AG10803 (cell line): Measurements from ENCODE around the gene RO60.
"Not testable (repeated sequence)": the region's sequence is repeated elsewhere in the genome, so short reads cannot be mapped to it uniquely, and the experiment has no call there.

ENCODE experiments used
- DNase-seq: peaks from one replicate; pipeline ENCODE4 v3.0.0; 2010; ENCODE audit warnings: low read depth
- H3K4me3 ChIP-seq: 2 replicates; pipeline ENCODE4 v1.5.1; 2011; ENCODE audit warnings: mild to moderate bottlenecking, low read length, control low read depth
- CTCF ChIP-seq: conservative IDR thresholded peaks from 2 replicates; pipeline ENCODE4 v1.5.1; 2011; ENCODE audit warnings: mild to moderate bottlenecking, low read length, control low read depth, inconsistent platforms

The RO60 gene

GRCh38 chr1:193025218-193025617 is 34.2 kb upstream of the RO60 start:
- DNase-seq: no peak
- H3K4me3 ChIP-seq: no peak overlapping the region
- TF ChIP-seq CTCF: no peak

- TF ChIP-seq CTCF: no peak
- DNase-seq: no peak
- no peak overlapping the region for H3K4me3 ChIP-seq
These were observed 29.1 kb upstream of the RO60 start for GRCh38 chr1:193030280-193030679.

- no peak overlapping the region for H3K4me3 ChIP-seq
- DNase-seq: peak; percentile 21
- peak; percentile 46 for TF ChIP-seq CTCF
These were observed 28.0 kb upstream of the RO60 start for GRCh38 chr1:193031431-193031830.

GRCh38 chr1:193032643-193033427 is 26.6 kb upstream of the RO60 start:
- H3K4me3 ChIP-seq, DNase-seq: not testable (repeated sequence)

GRCh38 chr1:193033610-193034009 is 25.8 kb upstream of the RO60 start:
- DNase-seq: no peak
- no peak overlapping the region for H3K4me3 ChIP-seq
- TF ChIP-seq CTCF: no peak

- no peak for TF ChIP-seq CTCF
- DNase-seq: no peak
- no peak overlapping the region for H3K4me3 ChIP-seq
These were observed 22.9 kb upstream of the RO60 start for GRCh38 chr1:193036337-193037047.

- TF ChIP-seq CTCF: no peak
- DNase-seq: no peak
These were observed 19.4 kb upstream of the RO60 start for GRCh38 chr1:193040011-193040410.

More at GRCh38 chr1:193040011-193040410, 19.4 kb upstream of the RO60 start:
- no peak overlapping the region for H3K4me3 ChIP-seq
